ENCODE data around the gene GRIP2.

Gene GRIP2

DNA sequence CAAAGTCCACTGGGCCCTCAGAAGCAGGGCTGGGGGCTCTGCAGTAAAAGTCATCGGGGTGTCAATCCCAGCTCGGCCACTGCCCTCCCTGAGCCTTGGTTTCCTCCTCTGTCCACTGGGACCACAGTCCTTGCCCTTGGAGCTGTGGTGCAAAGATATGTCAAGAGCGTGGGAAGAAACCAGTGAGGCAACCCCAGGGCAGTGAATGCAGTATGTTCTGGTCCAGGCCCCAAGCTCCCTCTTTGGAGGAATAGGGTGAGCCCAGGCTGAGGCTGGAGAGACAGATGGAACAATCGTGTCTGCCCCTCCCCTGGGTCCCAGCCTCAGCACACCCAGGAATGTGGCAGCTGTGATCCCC is 779 bp downstream of the GRIP2 start:
- DNase-seq (ENCODE audit: low read depth, low spot score), result no peak

DNA sequence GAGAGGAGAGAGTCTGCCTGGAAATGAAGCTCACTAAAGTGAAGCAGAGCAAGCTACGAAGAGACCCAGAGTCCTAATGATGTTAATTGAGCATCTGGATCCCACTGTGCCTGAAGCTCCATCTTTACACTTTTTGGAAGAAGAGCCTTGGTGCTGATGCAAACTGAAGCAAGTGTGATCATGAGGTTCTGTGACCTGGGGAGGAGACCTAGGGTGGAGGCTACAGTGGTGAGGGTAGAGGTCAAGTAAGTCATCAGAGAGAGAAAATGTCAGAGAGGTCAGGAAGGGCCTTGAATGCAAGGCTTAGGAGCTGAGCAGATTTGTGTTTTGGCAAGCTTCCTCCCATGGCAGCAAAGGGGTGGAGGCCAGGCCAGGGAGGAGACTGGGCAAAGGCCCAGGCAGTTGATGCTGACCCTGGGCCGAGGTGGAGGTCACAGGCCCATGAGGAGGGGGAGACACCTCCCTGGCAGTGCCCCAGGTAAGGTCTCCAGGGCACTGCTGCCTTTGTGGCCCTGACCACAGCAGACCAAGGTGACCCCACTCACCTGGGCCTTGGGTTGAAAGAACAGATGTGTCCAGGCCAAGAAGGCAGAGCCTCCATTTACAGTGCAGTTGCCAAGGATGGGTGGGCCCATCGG is 1.6 kb downstream of the GRIP2 start:
- no peak for DNase-seq (ENCODE audit: low read depth, low spot score)

GRCh38 chr3:14537590-14538450 is 2.3 kb downstream of the GRIP2 start:
- DNase-seq (ENCODE audit: low read depth, low spot score), result no peak

DNA sequence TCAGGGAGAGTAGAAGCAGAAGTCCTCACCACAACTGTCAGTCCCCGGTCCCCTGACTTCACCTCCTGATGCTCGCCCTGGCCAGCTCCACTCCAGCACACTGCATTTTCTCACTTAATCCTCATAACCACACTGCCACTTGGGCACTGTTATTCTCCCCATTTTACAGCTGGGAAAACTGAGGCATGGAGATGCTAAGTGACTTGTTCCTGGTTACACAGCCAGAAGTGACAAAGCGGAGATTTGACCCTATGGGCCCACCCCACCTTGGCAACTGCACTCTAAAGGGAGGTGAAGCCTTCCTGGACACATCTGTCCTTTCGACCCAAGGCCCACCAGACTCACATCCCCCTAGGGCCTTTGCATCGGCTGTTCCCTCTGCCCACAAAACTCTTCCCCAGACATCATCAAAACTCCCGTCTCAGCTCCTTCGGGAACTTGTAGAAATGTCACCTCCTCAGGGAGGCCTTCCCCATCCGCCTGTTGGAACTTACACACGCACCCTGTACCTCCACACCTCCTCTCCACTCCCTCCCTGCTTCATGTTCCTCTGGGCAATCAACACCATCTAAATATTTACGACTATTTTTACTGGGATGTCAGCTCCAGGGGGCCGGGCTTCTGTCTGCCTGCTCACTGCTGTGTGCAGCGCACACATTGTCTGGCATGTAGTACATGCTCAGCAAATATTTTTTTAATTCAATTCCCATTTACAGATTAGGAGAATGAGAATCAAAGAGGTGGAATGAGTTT is 3.1 kb downstream of the GRIP2 start:
- DNase-seq (ENCODE audit: low read depth, low spot score), result no peak

GRCh38 chr3:14536055-14536815 is 3.9 kb downstream of the GRIP2 start:
- DNase-seq (ENCODE audit: low read depth, low spot score), result no peak

- DNase-seq (ENCODE audit: low read depth, low spot score), result no peak
Observed at GRCh38 chr3:14535616-14536015, 4.5 kb downstream of the GRIP2 start.

DNA sequence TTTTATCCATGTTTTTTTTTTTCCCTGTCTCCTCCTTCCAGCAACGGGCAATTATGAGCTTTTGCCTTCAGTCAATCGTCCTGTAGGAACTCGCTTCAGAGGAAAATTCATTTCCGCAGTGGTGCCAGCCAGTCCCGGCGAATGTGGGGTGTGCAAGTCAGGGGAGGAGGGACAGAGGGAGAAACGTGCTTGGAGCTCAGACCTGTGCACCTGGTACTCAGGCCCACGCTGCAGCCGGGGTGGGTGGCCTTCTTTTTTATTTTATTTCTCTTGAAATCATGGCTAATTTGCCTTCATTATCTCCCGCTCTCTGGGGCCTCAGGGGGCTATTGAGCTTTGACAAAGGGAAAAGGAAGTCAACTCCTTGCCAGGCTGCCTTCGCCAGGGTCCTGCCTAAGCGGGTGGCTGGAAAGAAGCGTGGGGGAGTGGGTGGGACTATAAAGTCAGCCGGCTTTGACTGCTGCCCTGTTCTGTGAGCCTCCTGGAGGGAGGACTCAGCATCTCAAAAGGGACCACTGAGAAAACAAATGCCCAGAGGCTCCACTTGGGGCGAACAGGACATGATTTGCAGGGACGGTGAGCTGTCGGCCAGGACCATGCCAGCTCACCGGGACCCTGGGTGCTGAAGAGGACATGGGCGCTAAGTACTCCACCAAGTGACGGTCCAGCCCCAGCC is 5.5 kb downstream of the GRIP2 start:
- no peak for DNase-seq (ENCODE audit: low read depth, low spot score)

GRCh38 chr3:14533457-14533958 is 6.6 kb downstream of the GRIP2 start:
- DNase-seq (ENCODE audit: low read depth, low spot score), result no peak

DNA sequence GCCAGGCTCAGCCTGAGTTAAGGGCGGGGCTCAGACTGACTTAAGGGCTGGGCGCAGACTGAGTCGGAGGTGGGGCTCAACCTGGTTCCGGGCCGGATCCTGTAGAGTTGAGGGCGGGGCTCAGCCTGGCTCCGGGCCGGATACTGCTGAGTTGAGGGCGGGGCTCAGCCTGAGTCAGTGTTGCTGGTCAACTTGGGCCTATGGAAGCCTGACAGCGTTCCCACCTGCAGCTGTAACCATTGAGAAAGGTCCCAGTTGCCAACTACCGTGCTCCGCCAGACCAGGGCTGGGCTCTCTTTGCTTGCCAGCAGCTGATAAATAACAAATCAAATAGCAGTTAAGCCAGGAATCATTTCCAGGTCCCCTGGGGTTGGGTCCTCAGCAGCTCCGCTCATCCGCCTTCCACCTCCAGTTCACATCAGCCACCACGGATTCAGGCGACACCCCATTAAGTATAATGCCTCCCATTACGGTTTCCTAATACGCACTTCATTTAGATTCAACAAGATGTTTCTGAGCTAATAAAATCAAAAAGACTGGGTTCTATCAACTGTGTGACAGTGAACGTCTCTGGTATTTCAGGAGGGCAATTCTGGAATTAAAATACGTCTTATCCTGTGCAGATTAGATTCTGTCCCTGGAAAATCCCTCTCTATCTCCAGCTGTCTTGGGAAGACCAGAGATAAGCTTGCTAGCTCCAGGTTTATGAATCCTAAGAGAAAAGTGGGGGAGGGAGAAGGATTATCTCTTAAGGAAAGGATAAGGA is 7.3 kb downstream of the GRIP2 start:
- no peak for DNase-seq (ENCODE audit: low read depth, low spot score)

GRCh38 chr3:14531856-14532395 is 8.2 kb downstream of the GRIP2 start:
- no peak for DNase-seq (ENCODE audit: low read depth, low spot score)

DNA sequence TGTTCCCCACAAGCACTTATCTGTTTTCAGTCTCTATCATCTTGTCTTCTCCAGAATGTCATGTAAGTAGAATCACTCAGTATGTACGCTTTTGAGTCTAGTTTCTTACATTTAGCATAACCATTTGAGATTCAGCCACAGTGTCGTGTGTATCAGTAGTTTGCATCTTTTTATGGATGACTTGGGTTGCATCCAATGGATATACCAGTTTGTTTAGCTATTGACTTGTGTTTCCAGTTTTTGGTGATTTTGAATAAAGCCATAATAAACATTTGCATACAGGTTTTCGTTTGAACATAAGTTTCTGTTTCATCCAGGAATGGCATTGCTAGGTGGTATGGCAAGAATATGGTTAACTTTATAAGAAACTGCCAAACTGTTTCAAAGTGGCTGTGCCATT is 12.1 kb downstream of the GRIP2 start:
- DNase-seq (ENCODE audit: low read depth, low spot score), result no peak

- DNase-seq (ENCODE audit: low read depth, low spot score), result no peak
Observed at GRCh38 chr3:14525685-14526631, 14.2 kb downstream of the GRIP2 start.

DNA sequence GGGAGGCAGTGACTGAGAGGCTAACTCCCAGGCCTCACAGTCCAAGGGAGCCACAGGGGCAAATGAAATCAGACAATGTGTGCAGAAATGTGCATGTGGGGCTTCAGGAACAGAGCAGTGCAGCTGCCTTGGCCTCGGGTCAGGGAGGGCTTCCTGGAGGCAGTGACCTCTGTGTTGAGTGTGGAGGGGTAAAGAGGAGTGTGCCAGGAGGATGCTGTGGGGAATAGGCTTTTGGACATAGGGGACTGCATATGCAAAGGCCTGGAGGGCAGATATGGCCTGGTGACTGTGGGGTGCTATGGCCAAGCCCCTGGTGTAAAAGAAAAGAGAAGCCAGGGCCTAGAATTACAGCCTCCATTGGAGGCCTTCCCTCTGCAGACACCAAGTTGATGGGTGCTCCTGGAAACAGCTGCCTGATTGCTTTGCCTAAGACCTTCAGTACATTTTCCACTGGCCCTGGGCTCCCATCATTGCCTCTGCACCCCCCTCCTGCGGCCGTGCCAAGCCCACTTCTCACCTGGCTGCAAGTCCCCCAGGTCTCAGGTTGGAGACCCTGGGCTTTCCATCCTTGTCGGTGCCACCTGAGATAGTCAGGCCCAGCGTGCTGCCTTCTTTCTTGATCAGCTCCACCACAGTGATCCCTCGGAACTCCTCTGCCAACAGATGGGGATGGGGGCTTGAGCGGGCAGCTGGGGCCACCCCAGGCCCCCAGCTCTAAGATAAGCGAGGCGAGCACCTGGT is 15.1 kb downstream of the GRIP2 start:
- no peak for DNase-seq (ENCODE audit: low read depth, low spot score)

DNA sequence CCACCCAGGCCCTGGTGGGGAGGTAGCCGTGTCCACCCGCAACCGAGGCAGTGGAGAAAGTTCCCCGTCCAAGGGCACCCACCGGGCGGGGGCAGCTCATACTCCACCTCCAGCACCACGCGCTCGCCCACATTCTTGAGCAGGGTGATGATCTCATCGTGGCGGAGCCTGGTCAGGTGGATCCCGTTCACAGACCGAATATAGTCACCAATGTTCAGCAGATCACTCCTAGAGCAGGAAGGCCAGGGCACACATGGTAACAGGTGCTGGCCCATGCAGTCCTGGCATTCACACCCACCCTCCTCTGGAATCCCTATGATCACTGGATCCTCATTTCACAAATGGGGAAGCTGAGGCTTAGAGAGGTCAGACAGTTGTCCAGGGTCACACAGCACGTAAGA is 15.8 kb downstream of the GRIP2 start:
- DNase-seq (ENCODE audit: low read depth, low spot score), result no peak

- no peak for DNase-seq (ENCODE audit: low read depth, low spot score)
Observed at GRCh38 chr3:14523792-14524191, 16.4 kb downstream of the GRIP2 start.

DNA sequence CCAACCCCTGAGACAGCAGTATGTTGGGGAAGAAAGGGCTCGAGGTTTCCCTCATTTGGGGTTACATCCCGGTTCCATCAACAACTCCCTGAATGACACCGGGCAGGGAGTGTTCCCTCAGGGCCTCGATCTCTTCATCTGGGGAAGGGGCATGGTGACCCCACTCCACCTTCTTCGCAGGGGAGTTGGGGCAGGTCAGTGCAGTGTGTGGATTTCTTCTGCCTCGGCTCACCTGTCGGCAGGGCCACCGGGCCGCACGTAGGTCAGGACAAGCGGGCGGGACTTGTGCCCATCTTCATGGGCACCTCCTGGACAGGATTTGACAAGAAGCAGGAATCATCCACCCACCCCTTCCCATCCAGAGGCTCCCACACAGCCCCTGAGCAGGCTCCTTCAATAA is 17.4 kb downstream of the GRIP2 start:
- no peak for DNase-seq (ENCODE audit: low read depth, low spot score)

DNA sequence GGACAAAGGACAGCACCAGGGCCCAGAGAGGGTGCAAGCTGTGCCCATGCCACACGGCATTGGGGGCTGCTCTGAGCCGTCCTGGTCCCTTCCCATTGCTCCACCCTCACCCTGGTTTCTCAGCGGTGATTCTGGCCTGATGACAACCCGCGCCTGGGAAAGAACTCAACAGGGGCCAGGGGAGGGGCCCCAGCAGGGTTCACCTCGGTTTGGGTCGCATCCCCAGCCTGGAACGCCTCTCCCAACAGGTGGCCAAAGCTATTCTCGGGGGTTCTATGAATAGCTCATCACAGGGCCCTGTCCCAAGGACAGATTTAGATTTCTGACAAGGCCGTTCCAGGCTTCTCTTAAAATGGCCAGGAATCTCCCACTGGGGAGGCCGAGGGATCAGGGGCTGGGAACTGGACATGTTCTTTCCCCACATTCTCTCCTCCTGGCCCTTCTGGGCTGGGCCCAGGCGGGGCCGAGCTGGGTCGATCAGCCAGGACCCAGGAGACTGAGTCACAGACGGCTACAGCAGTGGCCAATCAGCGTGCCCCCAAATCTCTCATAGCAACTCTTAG is 17.9 kb downstream of the GRIP2 start:
- no peak for DNase-seq (ENCODE audit: low read depth, low spot score)

DNA sequence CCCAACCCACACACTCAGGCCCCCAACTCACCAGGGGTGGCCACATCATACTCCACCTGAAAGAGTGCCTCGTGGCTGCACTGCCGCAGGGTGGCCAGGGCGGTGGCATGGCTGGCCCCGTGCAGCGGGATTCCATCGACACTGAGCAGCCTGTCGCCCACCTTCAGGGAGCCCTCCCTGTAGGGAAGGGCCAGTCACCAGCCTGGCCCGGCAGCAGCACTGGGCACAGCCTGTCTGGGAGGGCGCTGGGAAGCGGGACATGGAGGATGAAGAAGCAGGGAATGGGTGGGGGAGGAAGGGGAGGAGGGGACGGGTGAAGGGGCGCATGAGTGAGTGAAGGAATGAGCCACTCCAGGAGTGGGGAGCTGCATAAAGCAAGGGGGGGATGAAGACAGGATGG is 18.5 kb downstream of the GRIP2 start:
- DNase-seq (ENCODE audit: low read depth, low spot score), result no peak
